ENCODE results near the gene PLXNC1. TPM values are rescaled to one million over a fixed set of nuclear protein-coding genes. Genes with fewer than 3 reads are reported as not detected.

PLXNC1 gene
- polyA plus RNA-seq, 1 of the 3 experiments (the other 2 are of a cell fraction): 0.23 TPM

DNA sequence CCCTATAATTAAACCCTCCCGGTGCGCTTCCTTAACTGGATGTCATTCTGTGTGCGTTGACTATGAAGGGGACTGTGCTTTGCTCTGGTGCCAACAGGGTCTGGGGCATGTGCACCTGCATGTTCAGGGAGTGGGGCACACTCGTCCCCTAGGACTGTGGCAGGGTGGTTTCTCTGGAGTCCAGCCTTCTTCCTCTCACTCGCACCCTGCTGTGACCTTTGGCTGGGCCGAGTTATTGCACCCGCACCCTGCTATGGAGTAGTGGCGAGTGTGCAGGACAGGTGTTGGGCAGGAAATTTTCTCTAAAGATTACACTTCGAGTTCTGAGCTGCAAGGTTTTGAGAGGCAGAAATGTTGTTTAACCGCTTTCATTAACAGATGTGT is 138.9 kb downstream of the PLXNC1 start:
- Histone ChIP-seq H3K9me2 (no peaks in the 10 kb centered on the region), H3K4me3 (ENCODE audit: low read depth in 2 of 2, low read length in 1 of 2) (no peak overlapping the region), H2AFZ (ENCODE audit: low read depth) (no peak overlapping the region), H3K4me2 (no peak overlapping the region), H3K36me3 (replicated peaks in 1 of 2; ENCODE audit: control insufficient read depth in 1 of 2, insufficient read depth in 2 of 2, low read length in 1 of 2) (no peaks in the 10 kb centered on the region), H3K9ac (no peak overlapping the region), H3K27ac (ENCODE audit: low read depth in 2 of 2, low read length in 1 of 2) (peak overlapping the region in 1 of 2 experiments; percentile 84; a peak in 2 of 4 replicates), H3K79me2 (ENCODE audit: insufficient read depth) (no peaks in the 10 kb centered on the region), H4K20me1 (ENCODE audit: insufficient read depth) (no peaks in the 10 kb centered on the region), H3K4me1 (ENCODE audit: control insufficient read depth in 1 of 2, insufficient read depth in 2 of 2, low read depth in 1 of 2, low read length in 1 of 2) (peaks cover 17 to 64% of the 10 kb centered on the region in 2 experiments; a peak in 3 of 4 replicates), H3F3A (replicated peaks; ENCODE audit: insufficient read depth) (peaks cover 13% of the 10 kb centered on the region), H3K9me3 (no peaks in the 10 kb centered on the region), H3K27me3 (ENCODE audit: insufficient read depth) (no peaks in the 10 kb centered on the region)
- CTCF ChIA-PET: no interaction called here
- DNase-seq: no peak
- TF ChIP-seq SMC3 (IDR thresholded peaks at IDR 0.05; ENCODE audit: low read depth, low read length) (no peak), RFX5 (IDR thresholded peaks at IDR 0.05; ENCODE audit: low read length) (no peak), MEF2A (IDR thresholded peaks at IDR 0.05; ENCODE audit: borderline replicate concordance, low read depth) (no peak), MXI1 (IDR thresholded peaks at IDR 0.05; ENCODE audit: low read depth, low read length) (no peak), ELF1 (IDR thresholded peaks at IDR 0.05) (no peak), SIN3A (IDR thresholded peaks at IDR 0.05; ENCODE audit: borderline replicate concordance, low read depth, low read length) (no peak), EZH2phosphoT487 (IDR thresholded peaks at IDR 0.05; ENCODE audit: borderline replicate concordance, low read depth) (no peak), YY1 (IDR thresholded peaks at IDR 0.05; ENCODE audit: low read depth) (no peak), JUND (IDR thresholded peaks at IDR 0.05) (no peak), GABPA (IDR thresholded peaks at IDR 0.05; ENCODE audit: low read depth) (no peak), NRF1 (IDR thresholded peaks at IDR 0.05; ENCODE audit: low read depth, low read length) (no peak)
- TF ChIP-seq, protein P1, sequence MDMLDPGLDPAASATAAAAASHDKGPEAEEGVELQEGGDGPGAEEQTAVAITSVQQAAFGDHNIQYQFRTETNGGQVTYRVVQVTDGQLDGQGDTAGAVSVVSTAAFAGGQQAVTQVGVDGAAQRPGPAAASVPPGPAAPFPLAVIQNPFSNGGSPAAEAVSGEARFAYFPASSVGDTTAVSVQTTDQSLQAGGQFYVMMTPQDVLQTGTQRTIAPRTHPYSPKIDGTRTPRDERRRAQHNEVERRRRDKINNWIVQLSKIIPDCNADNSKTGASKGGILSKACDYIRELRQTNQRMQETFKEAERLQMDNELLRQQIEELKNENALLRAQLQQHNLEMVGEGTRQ (IDR thresholded peaks at IDR 0.05; ENCODE audit: borderline replicate concordance, low read depth, low read length): no peak
- TF ChIP-seq, protein P2, sequence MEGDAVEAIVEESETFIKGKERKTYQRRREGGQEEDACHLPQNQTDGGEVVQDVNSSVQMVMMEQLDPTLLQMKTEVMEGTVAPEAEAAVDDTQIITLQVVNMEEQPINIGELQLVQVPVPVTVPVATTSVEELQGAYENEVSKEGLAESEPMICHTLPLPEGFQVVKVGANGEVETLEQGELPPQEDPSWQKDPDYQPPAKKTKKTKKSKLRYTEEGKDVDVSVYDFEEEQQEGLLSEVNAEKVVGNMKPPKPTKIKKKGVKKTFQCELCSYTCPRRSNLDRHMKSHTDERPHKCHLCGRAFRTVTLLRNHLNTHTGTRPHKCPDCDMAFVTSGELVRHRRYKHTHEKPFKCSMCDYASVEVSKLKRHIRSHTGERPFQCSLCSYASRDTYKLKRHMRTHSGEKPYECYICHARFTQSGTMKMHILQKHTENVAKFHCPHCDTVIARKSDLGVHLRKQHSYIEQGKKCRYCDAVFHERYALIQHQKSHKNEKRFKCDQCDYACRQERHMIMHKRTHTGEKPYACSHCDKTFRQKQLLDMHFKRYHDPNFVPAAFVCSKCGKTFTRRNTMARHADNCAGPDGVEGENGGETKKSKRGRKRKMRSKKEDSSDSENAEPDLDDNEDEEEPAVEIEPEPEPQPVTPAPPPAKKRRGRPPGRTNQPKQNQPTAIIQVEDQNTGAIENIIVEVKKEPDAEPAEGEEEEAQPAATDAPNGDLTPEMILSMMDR (IDR thresholded peaks at IDR 0.05): no peak
- TF ChIP-seq, protein P3, sequence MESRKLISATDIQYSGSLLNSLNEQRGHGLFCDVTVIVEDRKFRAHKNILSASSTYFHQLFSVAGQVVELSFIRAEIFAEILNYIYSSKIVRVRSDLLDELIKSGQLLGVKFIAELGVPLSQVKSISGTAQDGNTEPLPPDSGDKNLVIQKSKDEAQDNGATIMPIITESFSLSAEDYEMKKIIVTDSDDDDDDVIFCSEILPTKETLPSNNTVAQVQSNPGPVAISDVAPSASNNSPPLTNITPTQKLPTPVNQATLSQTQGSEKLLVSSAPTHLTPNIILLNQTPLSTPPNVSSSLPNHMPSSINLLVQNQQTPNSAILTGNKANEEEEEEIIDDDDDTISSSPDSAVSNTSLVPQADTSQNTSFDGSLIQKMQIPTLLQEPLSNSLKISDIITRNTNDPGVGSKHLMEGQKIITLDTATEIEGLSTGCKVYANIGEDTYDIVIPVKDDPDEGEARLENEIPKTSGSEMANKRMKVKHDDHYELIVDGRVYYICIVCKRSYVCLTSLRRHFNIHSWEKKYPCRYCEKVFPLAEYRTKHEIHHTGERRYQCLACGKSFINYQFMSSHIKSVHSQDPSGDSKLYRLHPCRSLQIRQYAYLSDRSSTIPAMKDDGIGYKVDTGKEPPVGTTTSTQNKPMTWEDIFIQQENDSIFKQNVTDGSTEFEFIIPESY (IDR thresholded peaks at IDR 0.05; ENCODE audit: borderline replicate concordance, low read depth): no peak
- TF ChIP-seq, protein P4, sequence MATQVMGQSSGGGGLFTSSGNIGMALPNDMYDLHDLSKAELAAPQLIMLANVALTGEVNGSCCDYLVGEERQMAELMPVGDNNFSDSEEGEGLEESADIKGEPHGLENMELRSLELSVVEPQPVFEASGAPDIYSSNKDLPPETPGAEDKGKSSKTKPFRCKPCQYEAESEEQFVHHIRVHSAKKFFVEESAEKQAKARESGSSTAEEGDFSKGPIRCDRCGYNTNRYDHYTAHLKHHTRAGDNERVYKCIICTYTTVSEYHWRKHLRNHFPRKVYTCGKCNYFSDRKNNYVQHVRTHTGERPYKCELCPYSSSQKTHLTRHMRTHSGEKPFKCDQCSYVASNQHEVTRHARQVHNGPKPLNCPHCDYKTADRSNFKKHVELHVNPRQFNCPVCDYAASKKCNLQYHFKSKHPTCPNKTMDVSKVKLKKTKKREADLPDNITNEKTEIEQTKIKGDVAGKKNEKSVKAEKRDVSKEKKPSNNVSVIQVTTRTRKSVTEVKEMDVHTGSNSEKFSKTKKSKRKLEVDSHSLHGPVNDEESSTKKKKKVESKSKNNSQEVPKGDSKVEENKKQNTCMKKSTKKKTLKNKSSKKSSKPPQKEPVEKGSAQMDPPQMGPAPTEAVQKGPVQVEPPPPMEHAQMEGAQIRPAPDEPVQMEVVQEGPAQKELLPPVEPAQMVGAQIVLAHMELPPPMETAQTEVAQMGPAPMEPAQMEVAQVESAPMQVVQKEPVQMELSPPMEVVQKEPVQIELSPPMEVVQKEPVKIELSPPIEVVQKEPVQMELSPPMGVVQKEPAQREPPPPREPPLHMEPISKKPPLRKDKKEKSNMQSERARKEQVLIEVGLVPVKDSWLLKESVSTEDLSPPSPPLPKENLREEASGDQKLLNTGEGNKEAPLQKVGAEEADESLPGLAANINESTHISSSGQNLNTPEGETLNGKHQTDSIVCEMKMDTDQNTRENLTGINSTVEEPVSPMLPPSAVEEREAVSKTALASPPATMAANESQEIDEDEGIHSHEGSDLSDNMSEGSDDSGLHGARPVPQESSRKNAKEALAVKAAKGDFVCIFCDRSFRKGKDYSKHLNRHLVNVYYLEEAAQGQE (IDR thresholded peaks at IDR 0.05; ENCODE audit: low read depth, low read length): no peak
- WGBS (ENCODE audit: low lambda C conversion rate): 94% methylated on average over 10 of the region's 10 CpGs
- POLR2A ChIA-PET: no interaction called here

All from SK-N-SH (cell line).